ENCODE results near the gene CALHM4. TPM values are rescaled to one million over a fixed set of nuclear protein-coding genes. Genes with fewer than 3 reads are reported as not detected.

CALHM4 gene
- total RNA-seq, 4 donors from 2014 or later = not detected

DNA sequence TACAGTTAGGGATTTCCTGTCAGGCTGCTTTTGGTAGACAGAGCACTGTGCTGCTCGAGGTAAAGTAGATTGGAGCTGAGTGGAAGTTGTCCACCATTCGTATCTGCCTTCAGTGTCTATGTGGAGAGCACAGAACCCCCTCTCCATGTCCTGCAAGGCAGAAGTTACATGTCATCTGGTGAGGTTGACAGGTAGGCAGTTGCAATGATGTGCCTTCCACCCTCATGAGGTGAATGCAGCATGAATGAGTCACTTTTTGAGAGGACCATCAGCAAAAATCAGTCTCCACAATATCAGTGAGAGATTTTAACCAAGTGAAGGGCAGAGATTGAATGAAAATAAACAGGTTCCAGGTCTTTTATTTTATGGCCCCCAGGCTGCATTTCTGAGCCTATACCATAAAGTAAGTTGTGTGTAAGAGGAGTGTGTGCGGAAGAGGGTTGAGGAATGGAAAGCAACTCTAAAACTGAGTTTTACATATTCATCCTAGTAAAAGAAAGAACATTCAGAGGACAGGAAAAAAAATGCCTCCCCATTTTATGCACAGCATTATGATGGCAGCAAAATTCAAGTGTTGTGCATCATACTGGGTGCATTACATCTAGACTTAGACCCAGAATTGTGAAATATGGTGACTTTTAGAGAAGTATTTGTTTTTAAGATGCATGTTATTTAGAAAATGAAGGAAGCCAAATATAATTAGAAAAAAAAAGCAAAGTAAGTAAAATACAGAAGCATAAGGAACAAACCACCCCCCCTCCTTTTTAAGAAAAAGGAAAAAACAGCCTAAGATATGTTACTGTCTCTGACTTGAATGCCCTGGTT, 23.9 kb upstream of the CALHM4 start:
- WGBS, 2 donors = 70 to 89% methylated on average over 3 of the region's 3 CpGs
- no peaks in the 10 kb centered on the region for H3K36me3 ChIP-seq
- no peaks in the 10 kb centered on the region for H3K9me3 ChIP-seq
- no peak overlapping the region for H3K4me3 ChIP-seq
- TF ChIP-seq, protein P1, sequence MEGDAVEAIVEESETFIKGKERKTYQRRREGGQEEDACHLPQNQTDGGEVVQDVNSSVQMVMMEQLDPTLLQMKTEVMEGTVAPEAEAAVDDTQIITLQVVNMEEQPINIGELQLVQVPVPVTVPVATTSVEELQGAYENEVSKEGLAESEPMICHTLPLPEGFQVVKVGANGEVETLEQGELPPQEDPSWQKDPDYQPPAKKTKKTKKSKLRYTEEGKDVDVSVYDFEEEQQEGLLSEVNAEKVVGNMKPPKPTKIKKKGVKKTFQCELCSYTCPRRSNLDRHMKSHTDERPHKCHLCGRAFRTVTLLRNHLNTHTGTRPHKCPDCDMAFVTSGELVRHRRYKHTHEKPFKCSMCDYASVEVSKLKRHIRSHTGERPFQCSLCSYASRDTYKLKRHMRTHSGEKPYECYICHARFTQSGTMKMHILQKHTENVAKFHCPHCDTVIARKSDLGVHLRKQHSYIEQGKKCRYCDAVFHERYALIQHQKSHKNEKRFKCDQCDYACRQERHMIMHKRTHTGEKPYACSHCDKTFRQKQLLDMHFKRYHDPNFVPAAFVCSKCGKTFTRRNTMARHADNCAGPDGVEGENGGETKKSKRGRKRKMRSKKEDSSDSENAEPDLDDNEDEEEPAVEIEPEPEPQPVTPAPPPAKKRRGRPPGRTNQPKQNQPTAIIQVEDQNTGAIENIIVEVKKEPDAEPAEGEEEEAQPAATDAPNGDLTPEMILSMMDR (IDR thresholded peaks at IDR 0.05) = no peak
- TF ChIP-seq POLR2A (IDR thresholded peaks at IDR 0.05) = no peak
- H3K27ac ChIP-seq = no peak overlapping the region
- H3K4me1 ChIP-seq = peaks cover 0 to 19% (median 0%) of the 10 kb centered on the region in 3 donors
- intact Hi-C loops (cut with DNase I) = loop anchor here (10.0 kb wide), 1 partner anchor 245 kb away; no protein-coding TSS in a partner anchor
- H3K27me3 ChIP-seq = no peaks in the 10 kb centered on the region
- no peak for DNase-seq

DNA sequence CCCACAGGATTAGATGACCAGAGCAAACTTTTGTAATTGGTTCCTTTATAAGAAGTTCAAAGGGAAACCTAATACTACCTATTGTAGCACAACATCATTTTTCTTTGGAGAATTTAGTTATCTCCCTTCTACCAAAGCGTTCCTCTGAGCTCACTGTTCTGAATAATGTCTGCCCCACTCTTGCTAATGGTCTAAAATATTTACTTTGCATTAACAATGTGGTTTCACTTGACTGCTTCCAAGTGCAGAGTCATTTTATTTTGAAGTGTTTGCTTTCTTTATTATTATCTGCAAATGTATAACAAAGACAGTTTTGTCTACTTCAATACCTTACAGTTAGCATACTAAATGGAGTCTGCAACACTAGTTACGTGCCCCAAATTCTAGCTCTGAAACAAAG, 23.1 kb upstream of the CALHM4 start:
- Histone ChIP-seq H3K36me3 (no peaks in the 10 kb centered on the region), H3K4me1 (peaks cover 0 to 19% (median 0%) of the 10 kb centered on the region in 3 donors), H3K27ac (no peak overlapping the region), H3K9me3 (no peaks in the 10 kb centered on the region), H3K27me3 (no peaks in the 10 kb centered on the region), H3K4me3 (no peak overlapping the region)
- intact Hi-C loops (cut with DNase I) = loop anchor here (10.0 kb wide), 1 partner anchor 246 kb away; no protein-coding TSS in a partner anchor
- no peak for TF ChIP-seq POLR2A (IDR thresholded peaks at IDR 0.05)
- TF ChIP-seq, protein P1 (IDR thresholded peaks at IDR 0.05) = no peak
- 68 to 72% methylated on average over 2 of the region's 2 CpGs for WGBS, 2 donors
- DNase-seq = no peak

DNA sequence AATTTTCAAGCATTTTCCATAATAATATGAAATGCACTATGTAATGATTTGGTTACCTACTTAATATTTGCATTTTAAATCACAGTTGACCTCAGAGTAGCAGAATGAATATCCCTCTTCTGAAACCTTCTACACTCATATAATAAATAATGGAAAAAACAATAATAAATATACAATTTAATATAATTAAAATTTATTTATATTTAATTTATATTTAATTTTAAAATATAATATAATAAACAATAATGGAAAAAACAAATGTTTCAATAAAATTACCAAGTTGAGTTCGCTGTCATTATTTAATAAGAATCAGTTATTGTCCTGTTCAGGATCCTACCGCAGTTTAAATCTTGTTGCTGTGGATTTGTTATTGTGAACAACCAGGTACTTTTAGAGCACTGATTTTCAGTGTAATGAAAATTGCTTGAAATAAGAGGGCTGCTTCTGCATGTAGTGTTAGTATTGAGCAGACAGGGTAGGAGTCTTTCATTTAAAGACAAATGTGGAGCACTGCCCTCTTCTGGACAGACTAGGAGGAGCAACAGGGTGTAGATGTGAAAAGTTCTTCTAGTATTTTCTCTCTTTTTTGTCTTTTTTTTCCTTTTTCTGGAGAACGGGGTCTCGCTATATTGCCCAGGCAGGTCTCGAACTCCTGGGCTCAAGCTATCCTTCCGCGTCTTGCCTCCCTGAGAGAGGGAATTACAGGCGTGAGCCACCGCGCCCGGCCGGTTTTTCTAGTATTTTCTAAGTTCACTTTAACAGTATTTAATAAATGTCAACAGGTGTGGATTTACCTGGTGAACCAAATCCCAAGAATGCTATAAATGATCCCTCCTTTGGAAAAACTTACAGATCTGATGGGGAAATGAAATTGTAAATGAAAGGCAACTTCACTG, 21.6 kb upstream of the CALHM4 start:
- H3K9me3 ChIP-seq = no peaks in the 10 kb centered on the region
- intact Hi-C loops (cut with DNase I) = loop anchor here (10.0 kb wide), 1 partner anchor 247 kb away; no protein-coding TSS in a partner anchor
- H3K4me3 ChIP-seq = no peak overlapping the region
- TF ChIP-seq POLR2A (IDR thresholded peaks at IDR 0.05) = no peak
- TF ChIP-seq, protein P1 (IDR thresholded peaks at IDR 0.05) = peak; percentile 61 to 83 (median 76)
- H3K36me3 ChIP-seq = no peaks in the 10 kb centered on the region
- WGBS, 2 donors = 75% methylated on average over 12 of the region's 12 CpGs
- DNase-seq = no peak
- H3K27ac ChIP-seq = no peak overlapping the region
- no peaks in the 10 kb centered on the region for H3K27me3 ChIP-seq
- peaks cover 0 to 20% (median 0%) of the 10 kb centered on the region in 3 donors for H3K4me1 ChIP-seq

DNA sequence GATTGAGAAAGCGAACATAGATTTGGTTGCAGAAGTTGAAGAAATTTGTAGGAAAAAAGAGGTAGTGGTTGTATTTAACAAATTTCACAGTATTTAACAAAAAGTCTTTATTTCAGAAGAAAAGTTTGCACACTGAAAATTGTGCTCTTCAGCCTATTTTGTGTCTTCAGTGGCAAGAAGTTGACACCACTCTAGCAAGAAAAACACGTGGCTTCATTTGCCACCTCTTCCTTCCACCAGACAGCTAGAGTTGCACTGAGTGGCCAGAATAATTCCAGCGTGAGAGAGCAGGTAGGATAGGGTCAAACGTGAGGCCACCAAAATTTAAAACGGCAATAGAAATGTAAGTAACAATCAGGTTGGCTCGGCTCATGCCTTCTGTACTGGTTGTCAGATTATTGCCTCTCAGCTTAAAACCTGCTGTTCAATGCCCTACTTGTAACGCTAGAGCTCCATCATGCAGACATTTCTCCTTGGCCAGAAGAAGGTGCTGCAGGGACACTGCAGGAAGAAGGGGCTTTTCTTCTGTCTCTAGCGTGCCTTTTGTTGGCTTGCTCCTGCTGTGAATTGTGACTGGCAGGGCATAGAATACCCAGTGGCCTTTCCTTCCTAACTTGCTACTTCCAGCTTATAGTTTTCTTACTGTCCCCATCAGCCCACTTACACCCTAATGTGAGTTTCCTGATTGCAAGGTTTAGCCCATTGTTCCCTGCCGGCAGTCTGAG, 20.2 kb upstream of the CALHM4 start:
- 74 to 76% methylated on average over 9 of the region's 9 CpGs for WGBS, 2 donors
- H3K27me3 ChIP-seq = no peaks in the 10 kb centered on the region
- TF ChIP-seq POLR2A (IDR thresholded peaks at IDR 0.05) = no peak
- TF ChIP-seq, protein P1 (IDR thresholded peaks at IDR 0.05) = no peak
- H3K9me3 ChIP-seq = no peaks in the 10 kb centered on the region
- no peaks in the 10 kb centered on the region for H3K36me3 ChIP-seq
- H3K4me1 ChIP-seq = peaks cover 0 to 11% (median 0%) of the 10 kb centered on the region in 3 donors
- no peak overlapping the region for H3K27ac ChIP-seq
- DNase-seq = no peak
- H3K4me3 ChIP-seq = no peak overlapping the region
- intact Hi-C loops (cut with DNase I) = loop anchor here (10.0 kb wide), 1 partner anchor 249 kb away; no protein-coding TSS in a partner anchor

Measured in esophagus squamous epithelium (tissue), 5 donors.